ENCODE data around the gene LRRK1.

Gene LRRK1

DNA sequence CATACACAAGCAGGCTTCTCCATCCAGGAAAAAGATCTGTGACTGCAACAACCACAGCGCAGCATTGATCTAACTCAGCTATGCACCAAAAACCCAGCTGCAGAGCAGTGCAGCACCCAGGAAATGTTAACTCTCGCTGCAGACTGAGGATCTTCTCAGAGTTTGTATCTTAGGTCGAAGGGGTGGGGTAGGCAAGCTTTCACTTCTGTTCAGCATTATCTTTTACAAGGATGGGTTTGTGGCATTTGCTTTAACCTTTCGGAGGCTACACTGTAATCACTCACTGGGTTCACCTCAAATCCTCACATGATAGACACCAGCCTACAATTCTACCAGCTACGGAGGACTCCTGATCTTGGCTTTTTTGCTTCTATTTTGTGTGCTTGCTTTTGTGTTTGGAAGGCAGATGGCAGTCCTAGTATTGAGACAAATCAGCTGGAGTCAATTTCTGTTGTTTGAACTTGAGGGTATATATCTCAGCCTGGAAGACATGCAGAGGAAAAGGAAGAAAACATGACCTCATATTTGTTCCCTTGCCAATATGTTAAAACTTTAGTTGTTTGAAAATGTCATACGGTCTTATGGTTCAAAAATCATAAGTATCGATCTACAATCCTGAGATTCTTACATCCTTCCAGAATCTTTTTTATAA, 25.2 kb downstream of the LRRK1 start:
- DNase-seq (ENCODE audit: low read depth, low spot score): no peak
- H3K36me3 ChIP-seq (ENCODE audit: insufficient read depth, low read length): no peaks in the 10 kb centered on the region
- no peak overlapping the region for H3K9ac ChIP-seq (ENCODE audit: insufficient read length)
- TF ChIP-seq EZH2 (IDR thresholded peaks at IDR 0.05) (no peak), POLR2AphosphoS5 (IDR thresholded peaks at IDR 0.05; ENCODE audit: borderline replicate concordance, low read depth, low read length) (no peak), FOXP2 (optimal IDR thresholded peaks at IDR 0.05; ENCODE audit: control extremely low read depth, extremely low read length, insufficient read depth) (no peak)
- H3K9me3 ChIP-seq (ENCODE audit: low read depth, low read length): no peaks in the 10 kb centered on the region
- no peak overlapping the region for H3K27ac ChIP-seq
- H3K4me3 ChIP-seq: no peak overlapping the region

DNA sequence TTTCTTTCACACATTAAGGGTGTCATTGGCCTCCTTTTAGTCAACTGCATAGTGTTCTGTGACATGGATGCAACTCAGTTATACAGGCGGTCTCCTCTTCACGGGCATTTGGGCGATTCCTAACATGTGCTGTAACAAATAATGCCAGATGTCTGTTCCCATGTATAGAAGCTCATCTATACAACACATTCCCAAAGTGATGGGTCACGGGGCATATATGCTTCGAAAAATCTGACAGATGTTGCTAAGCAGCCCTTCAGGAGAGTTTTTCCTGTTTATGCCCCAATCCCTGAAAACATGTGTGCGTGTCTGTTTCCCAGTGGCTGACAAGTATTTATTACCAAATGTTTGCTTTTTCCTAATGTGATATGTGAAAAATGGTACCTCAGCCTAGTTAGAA, 25.8 kb downstream of the LRRK1 start:
- no peak overlapping the region for H3K9ac ChIP-seq (ENCODE audit: insufficient read length)
- no peaks in the 10 kb centered on the region for H3K9me3 ChIP-seq (ENCODE audit: low read depth, low read length)
- H3K4me3 ChIP-seq: no peak overlapping the region
- no peaks in the 10 kb centered on the region for H3K36me3 ChIP-seq (ENCODE audit: insufficient read depth, low read length)
- H3K27ac ChIP-seq: no peak overlapping the region
- TF ChIP-seq FOXP2 (optimal IDR thresholded peaks at IDR 0.05; ENCODE audit: control extremely low read depth, extremely low read length, insufficient read depth): no peak
- TF ChIP-seq EZH2 (IDR thresholded peaks at IDR 0.05): no peak
- TF ChIP-seq POLR2AphosphoS5 (IDR thresholded peaks at IDR 0.05; ENCODE audit: borderline replicate concordance, low read depth, low read length): no peak
- DNase-seq (ENCODE audit: low read depth, low spot score): no peak

DNA sequence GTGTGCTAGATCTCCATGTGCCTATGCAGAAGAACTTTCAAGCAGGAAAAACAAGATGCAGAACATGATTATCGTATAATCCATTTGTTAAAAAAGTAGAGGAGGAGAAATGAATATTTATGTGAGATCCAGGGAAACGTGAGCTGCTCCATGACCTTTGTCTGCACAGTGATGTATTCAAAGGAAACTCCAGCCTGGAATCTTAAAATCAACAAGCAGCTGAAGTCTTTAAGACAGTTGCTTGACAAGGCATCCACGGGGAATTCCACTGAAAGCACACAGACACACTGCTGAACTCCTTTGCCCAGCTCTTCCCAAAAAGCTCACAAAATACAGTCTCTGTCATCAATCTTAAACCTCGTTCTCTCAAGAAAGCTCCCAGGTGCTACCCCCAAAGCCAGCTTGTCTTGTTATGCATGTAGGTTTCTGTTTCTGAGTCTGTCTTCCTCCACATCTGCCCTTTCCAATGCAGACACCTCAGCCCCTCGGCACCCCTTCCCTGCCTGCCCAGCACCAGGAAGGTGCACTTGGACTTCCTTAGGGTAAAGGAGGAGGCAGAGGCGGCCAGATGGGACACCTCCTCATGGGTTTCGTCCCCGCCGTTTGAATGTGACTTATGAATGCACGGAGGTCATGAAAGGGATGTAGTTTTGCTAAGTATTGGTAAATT, 28.7 kb downstream of the LRRK1 start:
- Histone ChIP-seq H3K36me3 (ENCODE audit: insufficient read depth, low read length) (no peaks in the 10 kb centered on the region), H3K9me3 (ENCODE audit: low read depth, low read length) (no peaks in the 10 kb centered on the region), H3K9ac (ENCODE audit: insufficient read length) (no peak overlapping the region), H3K27ac (no peak overlapping the region), H3K4me3 (no peak overlapping the region)
- DNase-seq (ENCODE audit: low read depth, low spot score): no peak
- TF ChIP-seq POLR2AphosphoS5 (IDR thresholded peaks at IDR 0.05; ENCODE audit: borderline replicate concordance, low read depth, low read length): no peak
- no peak for TF ChIP-seq EZH2 (IDR thresholded peaks at IDR 0.05)
- no peak for TF ChIP-seq FOXP2 (optimal IDR thresholded peaks at IDR 0.05; ENCODE audit: control extremely low read depth, extremely low read length, insufficient read depth)

DNA sequence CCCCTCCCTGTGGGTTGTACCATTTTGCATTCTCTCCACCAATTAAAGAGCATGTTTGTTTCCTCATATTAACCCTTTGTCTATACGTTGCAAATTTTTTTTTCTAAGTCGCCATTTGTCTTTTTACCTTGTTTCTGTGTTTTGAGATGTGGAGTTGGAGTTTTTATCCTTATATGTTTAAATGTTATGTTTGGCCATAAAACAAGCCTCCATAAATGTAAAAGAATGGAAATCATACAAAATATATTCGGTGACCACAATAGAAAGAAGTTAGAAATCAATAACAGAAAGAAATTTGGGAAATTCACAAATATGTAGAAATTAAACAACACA, 29.2 kb downstream of the LRRK1 start:
- H3K9me3 ChIP-seq (ENCODE audit: low read depth, low read length): no peaks in the 10 kb centered on the region
- no peak overlapping the region for H3K4me3 ChIP-seq
- no peak overlapping the region for H3K27ac ChIP-seq
- H3K36me3 ChIP-seq (ENCODE audit: insufficient read depth, low read length): no peaks in the 10 kb centered on the region
- no peak overlapping the region for H3K9ac ChIP-seq (ENCODE audit: insufficient read length)
- TF ChIP-seq POLR2AphosphoS5 (IDR thresholded peaks at IDR 0.05; ENCODE audit: borderline replicate concordance, low read depth, low read length) (no peak), EZH2 (IDR thresholded peaks at IDR 0.05) (no peak), FOXP2 (optimal IDR thresholded peaks at IDR 0.05; ENCODE audit: control extremely low read depth, extremely low read length, insufficient read depth) (no peak)
- no peak for DNase-seq (ENCODE audit: low read depth, low spot score)

DNA sequence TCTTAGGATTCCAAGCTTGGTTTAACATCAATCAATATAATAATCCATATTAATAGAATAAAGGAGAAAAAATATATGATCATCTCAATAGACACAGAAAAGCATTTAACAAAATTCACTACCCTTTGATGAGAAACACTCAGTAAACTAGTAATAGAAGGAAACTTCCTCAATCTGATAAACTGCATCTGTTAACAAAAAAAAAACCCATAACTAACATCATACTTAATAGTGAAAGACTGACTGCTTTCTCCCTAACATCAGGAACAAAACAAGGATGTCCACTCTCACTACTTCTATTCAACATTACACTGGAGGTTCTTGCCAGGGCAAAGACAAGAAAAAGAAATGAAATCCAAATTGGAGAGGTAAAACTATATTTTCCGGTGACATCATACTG, 30.5 kb downstream of the LRRK1 start:
- Histone ChIP-seq H3K9ac (ENCODE audit: insufficient read length) (no peak overlapping the region), H3K9me3 (ENCODE audit: low read depth, low read length) (no peaks in the 10 kb centered on the region), H3K4me3 (no peak overlapping the region), H3K27ac (no peak overlapping the region), H3K36me3 (ENCODE audit: insufficient read depth, low read length) (no peaks in the 10 kb centered on the region)
- DNase-seq (ENCODE audit: low read depth, low spot score): no peak
- no peak for TF ChIP-seq EZH2 (IDR thresholded peaks at IDR 0.05)
- no peak for TF ChIP-seq POLR2AphosphoS5 (IDR thresholded peaks at IDR 0.05; ENCODE audit: borderline replicate concordance, low read depth, low read length)
- no peak for TF ChIP-seq FOXP2 (optimal IDR thresholded peaks at IDR 0.05; ENCODE audit: control extremely low read depth, extremely low read length, insufficient read depth)

DNA sequence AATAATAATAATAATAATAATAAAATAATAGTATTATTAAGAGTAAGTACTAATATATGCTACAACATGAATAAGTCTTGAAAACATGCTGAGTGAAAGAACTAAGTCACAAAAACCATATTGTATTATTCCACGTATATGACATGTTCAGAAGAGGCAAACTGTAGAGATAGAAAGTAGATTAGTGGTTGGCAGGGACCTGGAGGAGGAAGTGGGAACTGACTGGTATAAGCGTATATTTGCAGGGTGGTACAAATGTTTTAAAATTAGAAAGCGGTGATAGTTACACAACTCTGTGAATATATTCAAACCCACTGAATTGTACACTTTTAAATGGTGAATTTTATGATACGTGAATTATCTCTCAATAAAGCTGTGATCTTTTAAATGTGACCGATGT, 32.8 kb downstream of the LRRK1 start:
- Histone ChIP-seq H3K4me3 (no peak overlapping the region), H3K9me3 (ENCODE audit: low read depth, low read length) (no peaks in the 10 kb centered on the region), H3K27ac (no peak overlapping the region), H3K36me3 (ENCODE audit: insufficient read depth, low read length) (no peaks in the 10 kb centered on the region), H3K9ac (ENCODE audit: insufficient read length) (no peak overlapping the region)
- TF ChIP-seq EZH2 (IDR thresholded peaks at IDR 0.05) (no peak), FOXP2 (optimal IDR thresholded peaks at IDR 0.05; ENCODE audit: control extremely low read depth, extremely low read length, insufficient read depth) (no peak), POLR2AphosphoS5 (IDR thresholded peaks at IDR 0.05; ENCODE audit: borderline replicate concordance, low read depth, low read length) (no peak)
- DNase-seq (ENCODE audit: low read depth, low spot score): no peak

DNA sequence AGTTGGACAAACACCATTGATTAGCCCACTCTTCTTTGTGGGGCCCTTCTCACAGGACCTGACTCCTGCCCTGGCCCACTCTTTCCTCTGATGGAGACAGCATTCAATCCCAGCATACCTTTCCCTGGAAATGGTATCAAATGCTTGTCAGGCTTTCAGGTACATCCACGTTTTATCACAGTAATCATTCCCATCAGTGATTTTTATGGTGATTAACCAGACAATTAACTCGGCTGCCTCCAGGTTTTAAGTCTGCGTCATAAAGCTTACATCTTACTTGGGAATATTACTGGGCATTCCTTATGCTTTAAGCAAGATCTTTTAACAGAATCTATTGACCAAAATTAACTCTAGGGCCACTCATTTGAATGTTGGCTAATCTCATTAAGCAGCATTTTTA, 33.4 kb downstream of the LRRK1 start:
- Histone ChIP-seq H3K36me3 (ENCODE audit: insufficient read depth, low read length) (no peaks in the 10 kb centered on the region), H3K9ac (ENCODE audit: insufficient read length) (no peak overlapping the region), H3K9me3 (ENCODE audit: low read depth, low read length) (no peaks in the 10 kb centered on the region), H3K27ac (no peak overlapping the region), H3K4me3 (no peak overlapping the region)
- no peak for DNase-seq (ENCODE audit: low read depth, low spot score)
- no peak for TF ChIP-seq EZH2 (IDR thresholded peaks at IDR 0.05)
- no peak for TF ChIP-seq POLR2AphosphoS5 (IDR thresholded peaks at IDR 0.05; ENCODE audit: borderline replicate concordance, low read depth, low read length)

DNA sequence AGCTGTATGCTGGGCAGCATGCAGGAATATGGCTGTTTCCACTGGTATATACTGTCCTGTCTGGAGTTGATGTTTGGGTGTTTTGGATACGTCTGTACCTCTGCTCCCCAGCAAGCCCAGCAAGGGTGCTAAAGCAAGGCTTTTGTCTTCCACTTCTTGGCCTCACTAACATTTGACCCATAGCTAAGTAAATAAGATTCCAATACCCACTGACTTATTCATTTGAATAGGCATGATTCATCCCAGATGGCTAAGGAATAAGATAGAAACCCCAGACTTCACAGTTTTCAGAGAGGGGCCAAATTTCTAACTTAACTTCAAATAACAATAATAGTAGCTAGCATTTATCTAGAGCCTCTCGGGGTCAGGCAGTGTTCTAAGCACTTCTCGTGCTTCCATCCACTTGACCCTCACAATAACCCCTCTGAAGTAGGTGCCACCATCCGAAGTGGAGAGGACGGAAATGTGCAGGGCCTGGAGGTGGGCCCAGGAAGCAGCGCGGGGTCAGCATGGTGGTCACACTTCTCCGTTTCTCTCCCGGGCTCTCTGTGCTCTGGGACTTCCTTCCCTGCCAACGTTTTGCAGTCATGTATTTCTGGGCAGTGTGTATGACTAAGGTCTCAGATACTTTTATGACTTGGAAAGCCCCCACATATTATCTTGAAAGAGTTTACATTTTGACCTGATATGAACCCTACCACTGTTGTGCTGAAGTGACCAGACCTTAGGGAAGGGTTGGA, 39.3 kb downstream of the LRRK1 start:
- Histone ChIP-seq H3K9me3 (ENCODE audit: low read depth, low read length) (no peaks in the 10 kb centered on the region), H3K27ac (no peak overlapping the region), H3K9ac (ENCODE audit: insufficient read length) (no peak overlapping the region), H3K36me3 (ENCODE audit: insufficient read depth, low read length) (no peaks in the 10 kb centered on the region), H3K4me3 (no peak overlapping the region)
- no peak for DNase-seq (ENCODE audit: low read depth, low spot score)
- TF ChIP-seq FOXP2 (optimal IDR thresholded peaks at IDR 0.05; ENCODE audit: control extremely low read depth, extremely low read length, insufficient read depth) (no peak), POLR2AphosphoS5 (IDR thresholded peaks at IDR 0.05; ENCODE audit: borderline replicate concordance, low read depth, low read length) (no peak), EZH2 (IDR thresholded peaks at IDR 0.05) (no peak)

All from SK-N-MC (cell line).